GM12878 (cell line): ENCODE results near the gene HJV. TPM values are rescaled to one million over a fixed set of nuclear protein-coding genes. Genes with fewer than 3 reads are reported as not detected.

Source experiments
- ASH2L ChIP-seq: fragments of 300-600, 200-600 bp; sonication (generic); IDR thresholded peaks from 2 replicates; pipeline ENCODE4 v1.6.1; 2017; ENCODE audit warnings: low read depth, mild to moderate bottlenecking, borderline replicate concordance
- CBX5 ChIP-seq: sonication (generic); IDR thresholded peaks from 2 replicates; pipeline ENCODE4 v1.6.1; 2016; ENCODE audit warnings: low read depth, moderate library complexity, mild to moderate bottlenecking, inconsistent platforms
- CHD1 ChIP-seq: IDR thresholded peaks from 2 replicates; pipeline ENCODE4 v1.6.1; 2012; ENCODE audit warnings: low read depth, low read length, improper control_type of control experiment
- EGR1 ChIP-seq, 2 experiments: IDR thresholded peaks; 1 replicate in 1 of 2; 2 replicates in 1 of 2; pipeline ENCODE4 v1.6.1; 2011 to 2012; ENCODE audit warnings: low read depth in 2 of 2, low read length in 2 of 2, borderline replicate concordance in 1 of 2, mild to moderate bottlenecking in 1 of 2, moderate library complexity in 1 of 2
- ETV6 ChIP-seq, 2 experiments: fragments of 450-650 bp in 1 of 2; IDR thresholded peaks in 1 of 2; conservative IDR thresholded peaks in 1 of 2; 2 replicates each; pipeline ENCODE4 v1.6.1; 2014; ENCODE audit warnings: antibody characterized with exemption in 1 of 2, borderline replicate concordance in 1 of 2, low read depth in 1 of 2, mild to moderate bottlenecking in 1 of 2, moderate library complexity in 1 of 2
- HDAC2 ChIP-seq: fragments of 200-600 bp; sonication (generic); IDR thresholded peaks from 2 replicates; pipeline ENCODE4 v1.6.1; 2017
- IRF4 ChIP-seq: IDR thresholded peaks from 2 replicates; pipeline ENCODE4 v1.6.1; 2011; ENCODE audit warnings: low read depth, low read length
- JUNB ChIP-seq: IDR thresholded peaks from 2 replicates; pipeline ENCODE4 v1.6.1; 2016; ENCODE audit warnings: antibody characterized with exemption, mild to moderate bottlenecking
- PAX5 ChIP-seq: IDR thresholded peaks from 2 replicates; pipeline ENCODE4 v1.6.1; 2011; ENCODE audit warnings: low read depth, low read length, borderline replicate concordance
- PML ChIP-seq: IDR thresholded peaks from 2 replicates; pipeline ENCODE4 v1.6.1; 2012; ENCODE audit warnings: low read length, inconsistent platforms
- POLR2AphosphoS5 ChIP-seq: IDR thresholded peaks from 2 replicates; pipeline ENCODE4 v1.6.1; 2011; ENCODE audit warnings: mild to moderate bottlenecking, low read length, inconsistent platforms
- POU2F2 ChIP-seq: IDR thresholded peaks from 3 replicates; pipeline ENCODE4 v1.6.1; 2011; ENCODE audit warnings: low read depth, mild to moderate bottlenecking, low read length, borderline replicate concordance
- SMAD1 ChIP-seq: fragments of 450-650 bp; IDR thresholded peaks from 2 replicates; pipeline ENCODE4 v1.6.1; 2018; ENCODE audit warnings: mild to moderate bottlenecking, low read depth; ENCODE audit not compliant: partially characterized antibody
- TARDBP ChIP-seq: IDR thresholded peaks from 2 replicates; pipeline ENCODE4 v1.6.1; 2016; ENCODE audit warnings: borderline replicate concordance
- TCF12 ChIP-seq: IDR thresholded peaks from 2 replicates; pipeline ENCODE4 v1.6.1; 2011; ENCODE audit warnings: low read depth, mild to moderate bottlenecking, low read length
- YBX1 ChIP-seq: fragments of 450-650 bp; IDR thresholded peaks from 2 replicates; pipeline ENCODE4 v1.6.1; 2016; ENCODE audit warnings: antibody characterized with exemption
- polyA plus RNA-seq, 11 experiments: library from polyadenylated mRNA; depleted of rRNA in 4 of 11; unstranded in 6 of 11; stranded (reverse) in 5 of 11; fragments of >200 nt; fragmentation: Nextera tagmentation in 4 of 11; fragmentation: Illumina TruSeq in 1 of 11; extraction: Ambion mirVana in 4 of 11; extraction: Trizol in 1 of 11; gene quantifications; 1 replicate in 1 of 11; 2 replicates in 10 of 11; pipeline versions ENCODE4 v1.2.1 to v1.2.3, GENCODE V29; 2011 to 2016; ENCODE audit warnings: inconsistent platforms in 2 of 11, missing spikeins in 2 of 11, low read depth in 1 of 11
- total RNA-seq, 4 experiments: library from RNA; depleted of rRNA in 3 of 4; stranded (reverse); fragments of >200 nt in 3 of 4; fragmentation: Illumina TruSeq in 1 of 4; extraction: Trizol in 1 of 4; gene quantifications; 2 replicates each; pipeline versions ENCODE4 v1.2.1 to v1.2.3, GENCODE V29; 2013 to 2021
- TF ChIP-seq, protein P1 (sequence below): fragments of 450-650 bp; formaldehyde crosslinking; IDR thresholded peaks from 2 replicates; pipeline ENCODE4 v1.4.0; 2022; ENCODE audit warnings: mild to moderate bottlenecking, moderate library complexity
- TF ChIP-seq, protein P2 (sequence below): IDR thresholded peaks from 2 replicates; pipeline ENCODE4 v1.6.1; 2012; ENCODE audit warnings: mild to moderate bottlenecking, low read depth, low read length
- TF ChIP-seq, protein P3 (sequence below): fragments of 450-650 bp; IDR thresholded peaks from 2 replicates; pipeline ENCODE4 v1.6.1; 2018; ENCODE audit warnings: borderline replicate concordance, mild to moderate bottlenecking; ENCODE audit not compliant: partially characterized antibody
- TF ChIP-seq, protein P4 (sequence below): IDR thresholded peaks from 2 replicates; pipeline ENCODE4 v1.6.1; 2012; ENCODE audit warnings: low read depth, low read length, improper control_type of control experiment

The HJV gene
- total and polyA plus RNA-seq, 10 of the 15 experiments (the other 5 are each of a cell fraction or from before 2014, with no cell fraction given), result not detected

DNA sequence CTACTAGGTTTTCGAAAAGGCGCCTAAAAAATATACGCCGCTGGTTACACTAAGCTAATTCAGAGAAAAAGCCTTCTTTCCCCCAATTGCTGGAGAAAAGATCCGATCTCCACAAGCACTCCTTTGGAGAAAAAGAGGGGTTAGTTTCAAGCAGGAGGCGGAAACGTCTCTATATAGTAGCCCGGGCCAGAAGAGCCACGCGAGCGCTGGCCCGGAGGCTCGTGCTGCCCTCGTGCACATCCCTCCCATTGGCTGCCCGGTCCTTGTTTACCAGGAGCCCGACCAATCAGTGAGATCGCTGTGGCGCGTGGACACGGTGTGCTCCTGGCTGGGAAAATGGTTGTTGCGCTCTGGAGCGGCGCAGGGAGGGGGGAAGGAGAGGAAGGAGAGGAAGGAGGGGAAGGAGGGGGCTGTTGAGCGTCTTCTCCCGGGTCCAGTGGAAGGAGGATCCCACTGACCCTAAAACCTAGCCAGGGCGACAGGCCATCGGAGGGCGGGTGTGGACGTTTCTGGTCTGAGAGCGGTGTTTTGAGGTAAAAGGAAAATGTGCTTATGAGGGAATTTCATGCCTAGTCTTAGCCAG is 25.0 kb downstream of the HJV start, which contains the start of gene TXNIP (continued):
- TF ChIP-seq, protein P1, sequence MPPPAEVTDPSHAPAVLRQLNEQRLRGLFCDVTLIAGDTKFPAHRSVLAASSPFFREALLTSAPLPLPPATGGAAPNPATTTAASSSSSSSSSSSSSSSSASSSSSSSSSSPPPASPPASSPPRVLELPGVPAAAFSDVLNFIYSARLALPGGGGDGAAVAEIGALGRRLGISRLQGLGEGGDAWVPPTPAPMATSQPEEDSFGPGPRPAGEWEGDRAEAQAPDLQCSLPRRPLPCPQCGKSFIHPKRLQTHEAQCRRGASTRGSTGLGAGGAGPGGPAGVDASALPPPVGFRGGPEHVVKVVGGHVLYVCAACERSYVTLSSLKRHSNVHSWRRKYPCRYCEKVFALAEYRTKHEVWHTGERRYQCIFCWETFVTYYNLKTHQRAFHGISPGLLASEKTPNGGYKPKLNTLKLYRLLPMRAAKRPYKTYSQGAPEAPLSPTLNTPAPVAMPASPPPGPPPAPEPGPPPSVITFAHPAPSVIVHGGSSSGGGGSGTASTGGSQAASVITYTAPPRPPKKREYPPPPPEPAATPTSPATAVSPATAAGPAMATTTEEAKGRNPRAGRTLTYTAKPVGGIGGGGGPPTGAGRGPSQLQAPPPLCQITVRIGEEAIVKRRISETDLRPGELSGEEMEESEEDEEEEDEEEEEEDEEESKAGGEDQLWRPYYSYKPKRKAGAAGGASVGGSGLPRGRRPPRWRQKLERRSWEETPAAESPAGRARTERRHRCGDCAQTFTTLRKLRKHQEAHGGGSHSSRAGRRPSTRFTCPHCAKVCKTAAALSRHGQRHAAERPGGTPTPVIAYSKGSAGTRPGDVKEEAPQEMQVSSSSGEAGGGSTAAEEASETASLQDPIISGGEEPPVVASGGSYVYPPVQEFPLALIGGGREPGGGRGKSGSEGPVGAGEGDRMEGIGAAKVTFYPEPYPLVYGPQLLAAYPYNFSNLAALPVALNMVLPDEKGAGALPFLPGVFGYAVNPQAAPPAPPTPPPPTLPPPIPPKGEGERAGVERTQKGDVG (CRISPR knock-in tag), result no peak
- TF ChIP-seq CHD1, result peak; percentile 65; the same call in 1 of the 2 replicates
- TF ChIP-seq TARDBP, result no peak
- 0 out of 2 replicates have a peak, but pooled peaks have one; percentile 29 for TF ChIP-seq IRF4
- TF ChIP-seq PML, result peak; percentile 100
- TF ChIP-seq PAX5, result peak; percentile 25; the same call in 1 of the 2 replicates
- peak in 1 of 2 experiments; percentile 44; a peak in 1 of 3 replicates for TF ChIP-seq EGR1 (IDR thresholded peaks at IDR 0.05; ENCODE audit: borderline replicate concordance in 1 of 2, low read depth in 2 of 2, low read length in 2 of 2)
- peak; percentile 99 for TF ChIP-seq POLR2AphosphoS5
- 0 out of 2 replicates have a peak, but pooled peaks have one; percentile 35 for TF ChIP-seq JUNB
- 0 out of 2 replicates have a peak, but pooled peaks have one; percentile 43 for TF ChIP-seq CBX5
- no peak for TF ChIP-seq YBX1
- peak; percentile 86 for TF ChIP-seq POU2F2
- TF ChIP-seq ETV6 (conservative IDR thresholded peaks at IDR 0.05 in 1 of 2, IDR thresholded peaks at IDR 0.05 in 1 of 2; ENCODE audit: borderline replicate concordance in 1 of 2, low read depth in 1 of 2), result no peak
- TF ChIP-seq, protein P2, sequence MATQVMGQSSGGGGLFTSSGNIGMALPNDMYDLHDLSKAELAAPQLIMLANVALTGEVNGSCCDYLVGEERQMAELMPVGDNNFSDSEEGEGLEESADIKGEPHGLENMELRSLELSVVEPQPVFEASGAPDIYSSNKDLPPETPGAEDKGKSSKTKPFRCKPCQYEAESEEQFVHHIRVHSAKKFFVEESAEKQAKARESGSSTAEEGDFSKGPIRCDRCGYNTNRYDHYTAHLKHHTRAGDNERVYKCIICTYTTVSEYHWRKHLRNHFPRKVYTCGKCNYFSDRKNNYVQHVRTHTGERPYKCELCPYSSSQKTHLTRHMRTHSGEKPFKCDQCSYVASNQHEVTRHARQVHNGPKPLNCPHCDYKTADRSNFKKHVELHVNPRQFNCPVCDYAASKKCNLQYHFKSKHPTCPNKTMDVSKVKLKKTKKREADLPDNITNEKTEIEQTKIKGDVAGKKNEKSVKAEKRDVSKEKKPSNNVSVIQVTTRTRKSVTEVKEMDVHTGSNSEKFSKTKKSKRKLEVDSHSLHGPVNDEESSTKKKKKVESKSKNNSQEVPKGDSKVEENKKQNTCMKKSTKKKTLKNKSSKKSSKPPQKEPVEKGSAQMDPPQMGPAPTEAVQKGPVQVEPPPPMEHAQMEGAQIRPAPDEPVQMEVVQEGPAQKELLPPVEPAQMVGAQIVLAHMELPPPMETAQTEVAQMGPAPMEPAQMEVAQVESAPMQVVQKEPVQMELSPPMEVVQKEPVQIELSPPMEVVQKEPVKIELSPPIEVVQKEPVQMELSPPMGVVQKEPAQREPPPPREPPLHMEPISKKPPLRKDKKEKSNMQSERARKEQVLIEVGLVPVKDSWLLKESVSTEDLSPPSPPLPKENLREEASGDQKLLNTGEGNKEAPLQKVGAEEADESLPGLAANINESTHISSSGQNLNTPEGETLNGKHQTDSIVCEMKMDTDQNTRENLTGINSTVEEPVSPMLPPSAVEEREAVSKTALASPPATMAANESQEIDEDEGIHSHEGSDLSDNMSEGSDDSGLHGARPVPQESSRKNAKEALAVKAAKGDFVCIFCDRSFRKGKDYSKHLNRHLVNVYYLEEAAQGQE, result no peak
- TF ChIP-seq HDAC2, result no peak
- TF ChIP-seq, protein P3, sequence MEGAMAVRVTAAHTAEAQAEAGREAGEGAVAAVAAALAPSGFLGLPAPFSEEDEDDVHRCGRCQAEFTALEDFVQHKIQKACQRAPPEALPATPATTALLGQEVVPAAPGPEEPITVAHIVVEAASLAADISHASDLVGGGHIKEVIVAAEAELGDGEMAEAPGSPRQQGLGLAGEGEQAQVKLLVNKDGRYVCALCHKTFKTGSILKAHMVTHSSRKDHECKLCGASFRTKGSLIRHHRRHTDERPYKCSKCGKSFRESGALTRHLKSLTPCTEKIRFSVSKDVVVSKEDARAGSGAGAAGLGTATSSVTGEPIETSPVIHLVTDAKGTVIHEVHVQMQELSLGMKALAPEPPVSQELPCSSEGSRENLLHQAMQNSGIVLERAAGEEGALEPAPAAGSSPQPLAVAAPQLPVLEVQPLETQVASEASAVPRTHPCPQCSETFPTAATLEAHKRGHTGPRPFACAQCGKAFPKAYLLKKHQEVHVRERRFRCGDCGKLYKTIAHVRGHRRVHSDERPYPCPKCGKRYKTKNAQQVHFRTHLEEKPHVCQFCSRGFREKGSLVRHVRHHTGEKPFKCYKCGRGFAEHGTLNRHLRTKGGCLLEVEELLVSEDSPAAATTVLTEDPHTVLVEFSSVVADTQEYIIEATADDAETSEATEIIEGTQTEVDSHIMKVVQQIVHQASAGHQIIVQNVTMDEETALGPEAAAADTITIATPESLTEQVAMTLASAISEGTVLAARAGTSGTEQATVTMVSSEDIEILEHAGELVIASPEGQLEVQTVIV, result peak; percentile 58
- peak; percentile 84; the same call in 1 of the 2 replicates for TF ChIP-seq TCF12
- TF ChIP-seq, protein P4, sequence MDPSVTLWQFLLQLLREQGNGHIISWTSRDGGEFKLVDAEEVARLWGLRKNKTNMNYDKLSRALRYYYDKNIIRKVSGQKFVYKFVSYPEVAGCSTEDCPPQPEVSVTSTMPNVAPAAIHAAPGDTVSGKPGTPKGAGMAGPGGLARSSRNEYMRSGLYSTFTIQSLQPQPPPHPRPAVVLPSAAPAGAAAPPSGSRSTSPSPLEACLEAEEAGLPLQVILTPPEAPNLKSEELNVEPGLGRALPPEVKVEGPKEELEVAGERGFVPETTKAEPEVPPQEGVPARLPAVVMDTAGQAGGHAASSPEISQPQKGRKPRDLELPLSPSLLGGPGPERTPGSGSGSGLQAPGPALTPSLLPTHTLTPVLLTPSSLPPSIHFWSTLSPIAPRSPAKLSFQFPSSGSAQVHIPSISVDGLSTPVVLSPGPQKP, result no peak
- peak; percentile 95 for TF ChIP-seq SMAD1
- peak; percentile 8; the same call in 1 of the 2 replicates for TF ChIP-seq ASH2L
